ENCODE measurements around the gene FGF9. TPM values are rescaled to one million over a fixed set of nuclear protein-coding genes. Genes with fewer than 3 reads are reported as not detected.

The FGF9 gene
- total RNA-seq, 1 experiment from 2014 or later, result 1.0 TPM

DNA sequence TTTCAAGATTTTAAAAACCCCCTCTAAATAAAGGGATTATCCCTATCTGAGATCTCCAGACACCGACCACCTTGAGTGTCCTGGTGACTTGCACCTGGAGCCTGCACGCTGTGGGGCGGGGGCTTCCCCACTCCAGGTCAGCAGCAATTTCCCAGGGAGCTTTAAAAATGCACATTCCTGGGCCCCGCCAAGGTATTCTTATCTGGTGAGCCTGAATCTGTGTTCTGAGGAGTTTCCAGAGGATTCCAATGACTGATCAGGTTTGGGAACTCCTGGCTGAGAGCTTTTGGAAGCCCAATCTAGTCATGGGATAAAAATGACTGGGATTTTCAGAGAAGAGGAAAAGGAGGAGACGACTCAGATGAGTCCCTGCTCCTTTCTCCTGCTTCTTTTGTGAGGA is 66.1 kb downstream of the FGF9 start:
- Mint-ChIP-seq H3K4me1 (ENCODE audit: low read depth, unreplicated experiment) (no peaks in the 10 kb centered on the region), H3K9me3 (ENCODE audit: unreplicated experiment) (no peaks in the 10 kb centered on the region), H3K27me3 (ENCODE audit: insufficient read depth, unreplicated experiment) (no peaks in the 10 kb centered on the region), H3K4me3 (ENCODE audit: unreplicated experiment) (no peak overlapping the region), H3K36me3 (ENCODE audit: insufficient read depth, unreplicated experiment) (no peaks in the 10 kb centered on the region), H3K27ac (ENCODE audit: unreplicated experiment) (no peak overlapping the region)
- ChIA-PET CTCF (no interaction called here), POLR2A (no interaction called here)
- H3K9me3 ChIP-seq, result peaks cover 6% of the 10 kb centered on the region; the same call in 1 of the 2 replicates
- TF ChIP-seq, protein P1, sequence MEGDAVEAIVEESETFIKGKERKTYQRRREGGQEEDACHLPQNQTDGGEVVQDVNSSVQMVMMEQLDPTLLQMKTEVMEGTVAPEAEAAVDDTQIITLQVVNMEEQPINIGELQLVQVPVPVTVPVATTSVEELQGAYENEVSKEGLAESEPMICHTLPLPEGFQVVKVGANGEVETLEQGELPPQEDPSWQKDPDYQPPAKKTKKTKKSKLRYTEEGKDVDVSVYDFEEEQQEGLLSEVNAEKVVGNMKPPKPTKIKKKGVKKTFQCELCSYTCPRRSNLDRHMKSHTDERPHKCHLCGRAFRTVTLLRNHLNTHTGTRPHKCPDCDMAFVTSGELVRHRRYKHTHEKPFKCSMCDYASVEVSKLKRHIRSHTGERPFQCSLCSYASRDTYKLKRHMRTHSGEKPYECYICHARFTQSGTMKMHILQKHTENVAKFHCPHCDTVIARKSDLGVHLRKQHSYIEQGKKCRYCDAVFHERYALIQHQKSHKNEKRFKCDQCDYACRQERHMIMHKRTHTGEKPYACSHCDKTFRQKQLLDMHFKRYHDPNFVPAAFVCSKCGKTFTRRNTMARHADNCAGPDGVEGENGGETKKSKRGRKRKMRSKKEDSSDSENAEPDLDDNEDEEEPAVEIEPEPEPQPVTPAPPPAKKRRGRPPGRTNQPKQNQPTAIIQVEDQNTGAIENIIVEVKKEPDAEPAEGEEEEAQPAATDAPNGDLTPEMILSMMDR (IDR thresholded peaks at IDR 0.05; ENCODE audit: insufficient read depth in 1 of 2, low read depth in 1 of 2, low read length in 1 of 2, severe bottlenecking in 1 of 2, unreplicated experiment in 1 of 2), result no peak
- intact Hi-C loops (cut with micrococcal nuclease; ENCODE audit: unreplicated experiment), result no loop called here
- H3K36me3 ChIP-seq (ENCODE audit: control insufficient read depth, insufficient read depth, low read length), result no peaks in the 10 kb centered on the region
- H3K4me3 ChIP-seq (ENCODE audit: low read depth, low read length), result no peak overlapping the region
- DNase-seq, result no peak
- no peaks in the 10 kb centered on the region for H3K27me3 ChIP-seq (replicated peaks; ENCODE audit: control insufficient read depth, insufficient read depth, low read length)
- no TSS peak for BruUV-seq (replicated peaks)
- H3K4me1 ChIP-seq, result peaks cover 23% of the 10 kb centered on the region

DNA sequence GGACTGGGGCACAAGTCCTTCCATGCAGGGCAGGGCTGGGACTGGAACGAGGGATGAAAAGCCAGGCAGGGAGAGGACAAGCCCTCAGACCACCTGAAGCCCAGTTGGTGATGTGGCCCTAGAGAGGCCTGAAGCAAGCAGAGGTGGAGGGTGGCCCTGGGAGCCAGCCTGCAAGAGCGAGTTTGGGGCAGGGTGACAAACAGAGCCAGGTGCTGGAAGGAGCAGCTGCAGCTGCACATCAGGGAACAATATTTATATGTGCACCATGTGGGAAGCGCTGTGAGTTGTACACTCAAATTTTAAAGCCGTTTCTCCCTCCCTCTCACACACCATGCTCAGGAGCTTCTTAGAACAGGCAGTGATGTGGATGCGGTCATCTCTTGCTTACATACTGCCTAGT is 67.8 kb downstream of the FGF9 start:
- Mint-ChIP-seq H3K4me1 (ENCODE audit: low read depth, unreplicated experiment) (no peaks in the 10 kb centered on the region), H3K4me3 (ENCODE audit: unreplicated experiment) (no peak overlapping the region), H3K27ac (ENCODE audit: unreplicated experiment) (no peak overlapping the region), H3K9me3 (ENCODE audit: unreplicated experiment) (no peaks in the 10 kb centered on the region), H3K36me3 (ENCODE audit: insufficient read depth, unreplicated experiment) (no peaks in the 10 kb centered on the region), H3K27me3 (ENCODE audit: insufficient read depth, unreplicated experiment) (no peaks in the 10 kb centered on the region)
- TF ChIP-seq, protein P1 (IDR thresholded peaks at IDR 0.05; ENCODE audit: insufficient read depth in 1 of 2, low read depth in 1 of 2, low read length in 1 of 2, severe bottlenecking in 1 of 2, unreplicated experiment in 1 of 2), result no peak
- BruUV-seq (replicated peaks), result no TSS peak
- Histone ChIP-seq H3K4me1 (peaks cover 30% of the 10 kb centered on the region), H3K27me3 (replicated peaks; ENCODE audit: control insufficient read depth, insufficient read depth, low read length) (no peaks in the 10 kb centered on the region), H3K4me3 (ENCODE audit: low read depth, low read length) (no peak overlapping the region), H3K36me3 (ENCODE audit: control insufficient read depth, insufficient read depth, low read length) (no peaks in the 10 kb centered on the region), H3K9me3 (no peaks in the 10 kb centered on the region)
- ChIA-PET POLR2A (no interaction called here), CTCF (no interaction called here)
- no peak for DNase-seq
- intact Hi-C loops (cut with micrococcal nuclease; ENCODE audit: unreplicated experiment), result no loop called here

DNA sequence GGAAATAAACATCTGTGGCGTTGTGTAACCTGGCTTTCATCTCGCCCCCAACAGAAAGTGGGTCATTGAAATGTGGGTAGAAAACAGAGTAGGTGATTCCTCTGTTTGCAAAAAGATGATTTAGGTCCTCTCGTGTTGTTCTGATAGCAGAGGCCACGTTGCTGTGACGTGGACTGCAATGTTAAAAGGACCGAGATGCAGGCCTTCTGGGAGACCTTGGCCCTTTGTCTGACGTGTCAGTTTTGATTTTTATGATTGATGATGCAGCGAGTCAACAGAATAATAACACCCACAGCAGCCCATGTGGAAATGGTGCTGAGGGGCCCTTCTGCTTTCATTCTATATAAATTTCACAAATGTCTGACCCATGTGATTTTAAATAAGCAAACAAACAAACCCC is 68.9 kb downstream of the FGF9 start:
- Mint-ChIP-seq H3K4me3 (ENCODE audit: unreplicated experiment) (no peak overlapping the region), H3K27ac (ENCODE audit: unreplicated experiment) (no peak overlapping the region), H3K4me1 (ENCODE audit: low read depth, unreplicated experiment) (no peaks in the 10 kb centered on the region), H3K36me3 (ENCODE audit: insufficient read depth, unreplicated experiment) (no peaks in the 10 kb centered on the region), H3K9me3 (ENCODE audit: unreplicated experiment) (no peaks in the 10 kb centered on the region), H3K27me3 (ENCODE audit: insufficient read depth, unreplicated experiment) (no peaks in the 10 kb centered on the region)
- DNase-seq, result no peak
- CTCF ChIA-PET, result no interaction called here
- Histone ChIP-seq H3K4me1 (peaks cover 34% of the 10 kb centered on the region), H3K9me3 (0 out of 2 replicates have a peak, but pooled peaks cover under 1% of the 10 kb centered on the region), H3K27me3 (replicated peaks; ENCODE audit: control insufficient read depth, insufficient read depth, low read length) (no peaks in the 10 kb centered on the region), H3K4me3 (ENCODE audit: low read depth, low read length) (no peak overlapping the region), H3K36me3 (ENCODE audit: control insufficient read depth, insufficient read depth, low read length) (no peaks in the 10 kb centered on the region)
- no TSS peak for BruUV-seq (replicated peaks)
- POLR2A ChIA-PET, result no interaction called here
- intact Hi-C loops (cut with micrococcal nuclease; ENCODE audit: unreplicated experiment), result loop anchor here (5.0 kb wide), 1 partner anchor 67 kb away; the partner anchor contains the start of gene FGF9
- TF ChIP-seq, protein P1 (IDR thresholded peaks at IDR 0.05; ENCODE audit: insufficient read depth in 1 of 2, low read depth in 1 of 2, low read length in 1 of 2, severe bottlenecking in 1 of 2, unreplicated experiment in 1 of 2), result no peak
